C1 segment of cervical spinal cord (tissue), 14 donors: ENCODE measurements around the gene ULK2.
"Not testable (repeated sequence)": the region's sequence is repeated elsewhere in the genome, so short reads cannot be mapped to it uniquely, and the experiment has no call there.

Source experiments
- DNase-seq, 14 donors: peaks; one replicate each; lab custom pipeline; 2025; lab: John Stamatoyannopoulos, UW

Gene ULK2

GRCh38 chr17:19867079-19867328, 732 bp downstream of the ULK2 start:
- peak in 11 of 14 donors; percentile 34 to 74 (median 62) for DNase-seq

- DNase-seq, result no peak
Measured at GRCh38 chr17:19865021-19865420, 2.7 kb downstream of the ULK2 start.

DNA sequence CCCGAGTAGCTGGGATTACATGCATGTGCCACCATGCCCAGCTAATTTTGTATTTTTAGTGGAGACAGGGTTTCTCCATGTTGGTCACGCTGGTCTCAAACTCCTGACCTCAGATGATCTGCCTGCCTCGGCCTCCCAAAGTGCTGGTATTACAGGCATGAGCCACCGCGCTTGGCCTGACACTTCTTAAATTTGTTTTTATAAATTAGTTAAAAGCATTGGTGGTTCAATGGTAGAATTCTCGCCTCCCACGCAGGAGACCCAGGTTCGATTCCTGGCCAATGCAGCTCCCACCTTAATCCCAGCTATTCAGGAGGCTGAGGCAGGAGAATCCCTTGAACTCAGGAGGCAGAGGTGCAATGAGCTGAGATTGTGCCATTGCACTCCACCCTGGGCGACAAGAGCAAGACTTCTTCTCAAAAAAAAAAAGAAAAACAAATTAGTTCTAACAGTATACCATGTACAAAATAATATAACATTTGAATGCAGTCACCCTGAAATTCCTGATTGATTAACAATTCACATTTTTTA, 7.0 kb downstream of the ULK2 start:
- DNase-seq, result not testable (repeated sequence)

DNA sequence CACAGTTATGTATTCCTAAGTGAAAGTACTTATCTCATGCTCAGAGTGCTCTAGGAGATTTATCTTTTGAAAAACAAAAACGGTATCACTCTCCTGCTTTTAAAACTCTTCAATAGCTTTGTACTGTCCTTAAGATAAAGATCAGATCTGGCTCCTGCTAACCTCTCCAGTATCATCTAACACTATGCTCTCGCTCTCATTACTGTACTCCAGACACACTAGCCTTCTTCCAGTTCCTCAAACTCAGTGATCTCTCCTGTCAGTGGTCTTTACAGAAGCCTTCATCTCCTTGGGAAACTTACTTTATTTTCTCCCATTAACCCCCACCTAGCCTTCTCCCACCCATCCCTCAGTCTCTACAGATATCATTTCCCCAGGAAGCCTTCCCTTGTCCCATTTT, 10.1 kb downstream of the ULK2 start:
- no peak for DNase-seq

DNA sequence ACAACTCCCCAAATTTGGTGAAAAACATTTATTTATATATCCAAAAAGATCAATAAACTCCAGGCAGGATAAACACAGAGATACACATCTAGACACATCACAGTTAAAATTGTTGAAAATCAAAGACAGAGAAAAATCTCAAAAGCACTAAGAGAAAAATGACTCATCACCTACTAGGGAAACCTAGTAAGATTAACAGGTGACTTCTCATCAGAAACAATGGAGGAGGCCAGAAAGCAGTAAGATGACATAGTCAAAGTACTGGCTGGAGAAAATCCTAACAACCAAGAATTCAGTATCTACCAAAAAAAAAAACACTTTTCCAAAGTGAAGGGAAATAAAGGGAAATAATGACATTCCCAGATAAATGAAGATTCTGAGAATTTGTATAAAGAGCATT, 33.8 kb downstream of the ULK2 start:
- DNase-seq, result no peak

- no peak for DNase-seq
Measured at GRCh38 chr17:19830061-19830460, 37.7 kb downstream of the ULK2 start.

DNA sequence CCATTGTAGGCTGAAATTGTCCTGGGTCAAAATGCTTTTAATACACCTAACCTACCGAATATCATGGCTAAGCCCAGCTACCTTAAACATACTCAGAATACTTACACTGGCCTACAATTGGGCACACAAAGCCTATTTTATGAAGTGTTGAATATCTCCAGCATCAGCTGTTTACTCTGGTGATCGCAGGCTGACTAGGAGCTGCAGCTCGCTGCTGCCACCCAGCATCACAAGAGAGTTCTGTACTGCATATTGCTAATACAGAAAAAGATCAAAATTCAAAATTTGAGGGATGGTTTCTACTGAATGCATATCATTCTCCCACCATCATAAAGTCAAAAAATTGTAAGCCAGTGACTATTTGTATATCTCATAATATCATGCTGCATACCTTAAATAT, 55.3 kb downstream of the ULK2 start:
- peak in 2 of 14 donors; percentile 1 to 7 for DNase-seq

GRCh38 chr17:19805006-19805405, 62.7 kb downstream of the ULK2 start:
- no peak for DNase-seq

DNA sequence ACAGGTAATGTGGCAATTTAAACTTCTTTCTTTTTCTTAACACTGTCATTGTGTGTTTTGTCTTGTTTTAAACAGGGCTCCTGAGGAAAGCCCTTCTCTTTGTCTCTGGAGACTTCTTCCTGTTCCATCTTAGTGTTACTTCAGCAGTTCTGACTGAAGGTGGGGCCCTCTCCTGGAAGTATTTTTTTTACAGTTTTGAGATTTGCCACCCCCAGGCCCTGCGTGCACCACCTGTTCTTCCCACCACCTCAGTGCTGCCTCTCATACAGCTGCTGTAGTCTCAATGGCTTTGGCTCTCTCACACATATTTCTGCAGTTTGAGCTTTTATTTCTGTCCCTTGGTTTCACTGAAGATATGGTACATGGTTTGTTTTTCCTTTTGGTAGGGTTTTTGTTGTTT, 67.2 kb downstream of the ULK2 start:
- DNase-seq, result no peak

GRCh38 chr17:19799796-19800195, 67.9 kb downstream of the ULK2 start:
- DNase-seq, result no peak

DNA sequence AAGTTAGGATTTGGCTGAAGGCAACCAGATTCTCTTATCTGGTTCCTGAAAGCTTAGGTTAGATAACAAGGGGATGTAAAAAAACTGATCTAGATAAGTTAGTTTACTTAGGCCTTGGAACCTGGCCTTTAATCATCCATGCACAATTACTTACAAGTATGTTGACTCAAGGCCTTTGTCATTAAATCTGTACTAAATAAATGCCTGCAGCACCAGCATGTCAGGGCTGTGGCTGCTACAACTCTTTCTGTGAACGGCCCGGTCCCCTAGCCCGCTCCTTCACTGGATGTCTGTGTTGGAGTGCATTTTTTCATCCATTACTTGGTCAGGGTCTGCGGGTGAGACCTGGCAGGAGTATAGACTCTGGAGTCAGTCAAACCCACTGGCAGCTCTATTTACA, 71.3 kb downstream of the ULK2 start:
- no peak for DNase-seq

DNA sequence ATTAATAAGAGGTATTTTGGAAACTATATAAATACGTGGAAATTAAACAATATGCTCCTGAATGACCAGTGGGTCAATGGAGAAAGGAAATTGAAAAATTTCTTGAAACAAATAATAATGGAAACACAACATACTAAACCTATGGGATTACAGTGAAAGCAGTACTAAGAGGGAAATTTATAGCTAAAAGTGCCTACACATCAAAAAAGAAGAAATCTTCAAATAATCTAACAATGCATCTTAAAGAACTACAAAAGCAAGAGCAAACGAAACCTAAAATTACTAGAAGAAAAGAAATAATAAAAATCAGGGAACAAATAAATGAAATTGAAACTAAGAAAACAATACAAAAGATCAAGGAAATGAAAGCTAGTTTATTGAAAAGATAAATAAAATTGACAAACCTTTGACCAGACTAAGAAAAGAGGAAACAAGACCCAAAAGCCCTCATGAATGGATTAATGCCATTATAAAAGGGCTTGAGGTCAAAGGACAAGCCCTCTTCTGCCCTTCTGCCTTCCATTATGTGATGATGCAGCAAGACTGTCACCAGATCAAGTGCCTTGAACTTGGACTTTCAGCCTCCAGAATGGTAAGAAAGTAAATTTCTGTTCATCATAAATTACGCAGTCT, 75.7 kb downstream of the ULK2 start:
- DNase-seq, result no peak

DNA sequence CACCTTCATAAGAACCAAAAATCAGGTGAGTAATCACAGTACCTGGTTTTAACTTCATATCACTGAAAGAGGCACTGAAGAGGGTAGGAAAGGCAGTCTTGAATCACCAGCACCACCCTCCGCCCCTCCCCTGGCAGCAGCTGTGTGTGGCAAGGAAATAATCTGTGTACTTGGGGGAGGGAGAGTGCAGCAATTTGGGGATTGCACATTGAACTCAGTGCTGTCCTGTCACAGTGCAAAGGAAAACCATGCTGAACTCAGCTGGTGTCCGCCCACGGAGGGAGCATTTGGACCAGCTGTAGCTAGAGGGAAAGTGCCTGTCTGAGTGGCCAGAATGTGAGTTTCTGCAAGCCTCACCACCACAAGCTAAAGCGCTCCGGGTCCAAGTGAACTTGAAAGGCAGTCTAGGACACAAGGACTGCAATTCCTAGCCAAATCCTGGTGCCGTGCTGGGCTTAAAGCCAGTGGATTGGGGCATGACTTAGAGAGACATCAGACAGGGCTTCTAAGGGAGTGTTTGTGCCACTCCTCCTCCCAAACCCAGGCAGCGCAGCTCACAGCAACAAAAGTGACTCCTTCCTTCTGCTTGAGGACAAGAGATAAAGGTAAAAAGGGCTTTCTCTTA, 79.9 kb downstream of the ULK2 start:
- DNase-seq, result peak in 7 of 14 donors; percentile 2 to 18 (median 11)

DNA sequence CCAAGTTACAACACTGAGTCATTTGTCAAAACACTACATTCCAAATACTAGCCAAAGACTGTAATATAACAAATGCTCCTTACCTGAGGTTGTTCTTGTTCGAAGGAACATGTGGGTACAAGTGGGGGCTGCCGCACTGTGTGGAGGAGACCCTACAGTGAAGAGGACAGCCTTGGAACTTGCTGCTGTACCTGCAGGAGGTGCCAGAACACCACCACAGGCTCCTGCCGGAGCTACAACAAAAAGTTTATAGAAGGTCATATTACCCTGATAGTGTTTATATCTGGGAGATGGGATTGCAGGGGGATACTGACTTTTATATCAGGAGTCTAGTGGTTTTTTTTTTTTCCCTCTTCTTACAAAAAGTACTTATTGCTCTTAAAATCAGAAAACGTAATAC, 81.9 kb downstream of the ULK2 start:
- DNase-seq, result no peak

GRCh38 chr17:19781488-19782458, 86.0 kb downstream of the ULK2 start:
- no peak for DNase-seq

DNA sequence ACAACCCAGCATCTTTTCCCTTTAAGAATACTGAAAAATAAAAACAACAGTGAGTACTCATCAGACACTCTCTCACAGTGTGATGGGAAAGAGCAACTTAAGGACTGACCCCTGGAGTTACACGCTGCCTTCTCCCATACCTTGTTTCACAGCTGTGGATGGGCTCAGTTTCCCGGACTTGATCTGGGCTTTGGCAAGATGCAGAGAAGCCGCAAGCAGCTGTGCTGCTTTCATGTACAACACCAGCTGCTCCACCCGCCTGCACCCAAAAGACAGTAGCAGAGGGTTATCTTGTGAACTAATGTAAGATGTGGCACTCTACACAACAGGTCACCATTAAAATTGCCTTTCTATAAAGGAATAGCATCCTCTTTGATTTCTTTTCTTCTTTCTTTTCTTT, 86.9 kb downstream of the ULK2 start:
- no peak for DNase-seq

GRCh38 chr17:19773534-19773933, 94.2 kb downstream of the ULK2 start:
- DNase-seq, result no peak

GRCh38 chr17:19771971-19772630, 95.6 kb downstream of the ULK2 start:
- no peak for DNase-seq

DNA sequence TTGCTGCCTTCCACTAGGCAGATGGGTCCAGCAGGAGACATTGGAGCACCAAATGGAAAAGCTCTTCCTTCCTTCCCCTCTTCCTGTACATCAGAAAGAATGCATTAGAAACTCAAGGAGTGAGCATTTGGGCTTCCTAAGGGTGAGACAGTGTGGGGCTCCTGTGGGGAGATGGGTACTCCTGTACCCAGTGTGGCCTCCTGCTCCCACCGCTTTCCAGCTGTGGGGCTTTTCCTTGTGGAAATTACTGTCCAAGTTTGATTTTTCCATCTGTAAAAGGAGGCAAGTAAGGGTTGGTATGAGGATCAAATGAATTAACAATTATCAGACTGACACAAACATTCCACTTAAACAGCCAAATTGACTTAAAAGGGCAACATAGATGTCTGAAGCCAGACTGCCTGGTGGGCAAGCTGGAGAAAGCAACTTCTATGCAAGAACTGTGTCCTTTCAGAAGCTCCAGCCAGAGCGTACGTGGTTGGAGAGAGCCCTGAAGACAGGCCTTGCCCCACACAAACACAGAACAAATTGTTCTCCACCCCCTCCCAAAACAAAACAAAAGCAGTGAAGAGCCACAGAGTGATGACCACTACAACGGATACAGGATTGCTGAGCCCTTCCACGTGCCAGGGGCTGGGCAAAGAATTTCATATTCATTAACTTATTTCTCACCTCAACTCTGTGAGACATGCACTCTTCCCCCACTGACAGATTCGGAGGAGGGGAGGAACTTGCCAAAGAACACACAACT, 96.6 kb downstream of the ULK2 start:
- DNase-seq, result no peak

DNA sequence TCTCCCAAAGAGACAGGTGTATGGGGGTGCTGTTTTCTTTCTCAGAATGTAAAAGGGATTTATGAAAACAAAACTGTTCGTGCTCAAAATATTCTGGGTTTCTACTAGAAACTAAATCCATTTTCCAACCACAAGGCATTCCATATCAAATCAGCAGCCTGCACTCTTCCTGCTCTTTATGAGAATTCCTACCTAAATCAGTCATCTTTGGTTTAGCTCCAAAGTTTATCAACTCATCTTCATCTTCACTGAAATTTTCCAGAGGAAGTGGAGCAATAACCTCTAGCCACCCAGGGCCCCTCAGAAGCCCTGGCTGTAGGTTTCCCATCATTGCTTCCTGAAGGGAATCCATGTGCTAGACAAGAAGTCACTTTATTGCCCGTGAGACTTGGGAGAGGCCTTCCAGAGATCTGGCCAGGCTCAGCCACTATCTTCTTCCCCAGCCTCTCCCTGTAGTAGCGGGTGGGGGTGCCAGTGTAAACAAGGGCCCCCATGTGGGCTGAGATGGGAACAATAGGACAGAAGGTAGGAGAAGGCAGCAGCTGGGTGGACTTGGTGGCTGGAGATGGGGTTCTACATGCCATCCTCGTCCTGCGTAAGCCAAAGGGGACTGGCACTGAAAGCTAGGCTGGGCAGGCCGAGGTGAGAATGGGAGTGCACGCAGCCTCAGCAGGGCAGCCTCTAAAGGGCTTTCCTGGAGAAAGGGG, 97.6 kb downstream of the ULK2 start:
- no peak for DNase-seq
